CD4-positive, alpha-beta T cell (primary cell): ENCODE results near the gene ARL5C. TPM values are rescaled to one million over a fixed set of nuclear protein-coding genes. Genes with fewer than 3 reads are reported as not detected.
"Not testable (repeated sequence)": the region's sequence is repeated elsewhere in the genome, so short reads cannot be mapped to it uniquely, and the experiment has no call there.

ENCODE experiments used
- ATAC-seq: fragments of 200-7000 bp; cut with Tn5 transposase; one replicate; pipeline ENCODE4 v1.10.0; 2022; ENCODE audit warnings: mild to moderate bottlenecking; ENCODE audit not compliant: poor library complexity
- CTCF ChIA-PET: fragments of 350-600 bp; sonication (Branson Sonifier 250); formaldehyde crosslinking; loops from one replicate; lab custom pipeline; 2021; ENCODE audit warnings: antibody characterized with exemption, inconsistent platforms; lab: Charles Lee
- POLR2A ChIA-PET: fragments of 350-600 bp; sonication (Branson Sonifier 250); formaldehyde crosslinking; loops from one replicate; lab custom pipeline; 2021; ENCODE audit warnings: antibody characterized with exemption, inconsistent platforms; lab: Charles Lee
- DNase-seq, 14 experiments: peaks; one replicate each; pipeline ENCODE4 v3.0.0-alpha.2; 2013 to 2020; ENCODE audit warnings: mixed read lengths in 2 of 14
- H3K27ac ChIP-seq, 2 donors: one replicate each; pipeline versions ENCODE4 v1.5.1 to v1.7.0; 2013; ENCODE audit warnings: low read length in 2 of 2, low read depth in 1 of 2, mild to moderate bottlenecking in 1 of 2
- H3K27me3 ChIP-seq, 2 experiments: 1 replicate in 1 of 2; 2 replicates in 1 of 2; pipeline versions ENCODE4 v1.6.1 to v1.7.0; 2013; ENCODE audit warnings: low read length in 2 of 2, control low read depth in 1 of 2, mild to moderate bottlenecking in 1 of 2, moderate library complexity in 1 of 2; ENCODE audit not compliant: insufficient read depth in 2 of 2, control insufficient read depth in 1 of 2
- H3K36me3 ChIP-seq: one replicate; pipeline ENCODE4 v1.6.1; 2013; ENCODE audit warnings: low read length, control low read depth; ENCODE audit not compliant: insufficient read depth
- H3K4me1 ChIP-seq: one replicate; pipeline ENCODE4 v1.6.1; 2013; ENCODE audit warnings: low read length, control low read depth; ENCODE audit not compliant: insufficient read depth
- H3K4me3 ChIP-seq: one replicate; pipeline ENCODE4 v1.5.1; 2013; ENCODE audit warnings: mild to moderate bottlenecking, low read length, moderate library complexity
- H3K9me3 ChIP-seq, 2 experiments: 1 replicate in 1 of 2; 2 replicates in 1 of 2; pipeline versions ENCODE4 v1.6.1 to v1.7.0; 2013; ENCODE audit warnings: low read length in 2 of 2, mild to moderate bottlenecking in 2 of 2, control low read depth in 1 of 2, moderate library complexity in 1 of 2; ENCODE audit not compliant: control insufficient read depth in 1 of 2, insufficient read depth in 1 of 2
- H3K27ac Mint-ChIP-seq: one replicate; pipeline ENCODE4 v1.8.0; 2020; ENCODE audit warnings: mixed read lengths
- H3K27me3 Mint-ChIP-seq: one replicate; pipeline ENCODE4 v1.8.0; 2021; ENCODE audit warnings: mixed read lengths
- H3K36me3 Mint-ChIP-seq: one replicate; pipeline ENCODE4 v1.8.0; 2021; ENCODE audit warnings: low read depth, mixed read lengths
- H3K4me1 Mint-ChIP-seq: one replicate; pipeline ENCODE4 v1.8.0; 2021; ENCODE audit warnings: low read depth, mixed read lengths
- H3K4me3 Mint-ChIP-seq: one replicate; pipeline ENCODE4 v1.8.0; 2020; ENCODE audit warnings: mild to moderate bottlenecking, mixed read lengths
- H3K9me3 Mint-ChIP-seq: one replicate; pipeline ENCODE4 v1.8.0; 2020; ENCODE audit warnings: mixed read lengths
- intact Hi-C, 2 experiments: fragments of 100-400 bp; cut with DNase I in 1 of 2; cut with micrococcal nuclease in 1 of 2; formaldehyde crosslinking; loops; one replicate each; pipeline versions ENCODE4 v1.15.1 to v1.9.0; 2023 to 2025; cut with DNase I, micrococcal nuclease
- total RNA-seq, 174 experiments: library from RNA in 2 of 174; stranded (reverse) in 2 of 174; gene quantifications; one replicate each; pipeline ENCODE4 v1.2.3 and lab custom pipeline; 2021 to 2026
- TF ChIP-seq, protein P1 (sequence below): fragments of 200-600 bp; IDR thresholded peaks from one replicate; pipeline ENCODE4 v1.8.0; 2022; ENCODE audit warnings: antibody characterized with exemption, mild to moderate bottlenecking

ARL5C gene
- total RNA-seq, 2 experiments from 2014 or later = not detected

GRCh38 chr17:39125143-39125875 lies 40.7 kb downstream of the ARL5C start:
- no peaks in the 10 kb centered on the region for H3K9me3 ChIP-seq
- no peaks in the 10 kb centered on the region for H3K9me3 Mint-ChIP-seq
- peaks cover 9% of the 10 kb centered on the region for H3K36me3 Mint-ChIP-seq
- no peak overlapping the region for H3K4me3 ChIP-seq
- H3K36me3 ChIP-seq = no peaks in the 10 kb centered on the region
- intact Hi-C loops = loop anchor here in 1 of 2 experiments (5.0 kb wide), 1 partner anchor 33 kb away; no protein-coding TSS in a partner anchor
- POLR2A ChIA-PET = interaction anchor here (0.7 kb wide), 1 partner anchor 32 kb away, joined by 4 read pairs; no protein-coding TSS in a partner anchor
- CTCF ChIA-PET = no interaction called here
- no peaks in the 10 kb centered on the region for H3K4me1 ChIP-seq
- no peak overlapping the region for H3K27ac Mint-ChIP-seq
- TF ChIP-seq, protein P1, sequence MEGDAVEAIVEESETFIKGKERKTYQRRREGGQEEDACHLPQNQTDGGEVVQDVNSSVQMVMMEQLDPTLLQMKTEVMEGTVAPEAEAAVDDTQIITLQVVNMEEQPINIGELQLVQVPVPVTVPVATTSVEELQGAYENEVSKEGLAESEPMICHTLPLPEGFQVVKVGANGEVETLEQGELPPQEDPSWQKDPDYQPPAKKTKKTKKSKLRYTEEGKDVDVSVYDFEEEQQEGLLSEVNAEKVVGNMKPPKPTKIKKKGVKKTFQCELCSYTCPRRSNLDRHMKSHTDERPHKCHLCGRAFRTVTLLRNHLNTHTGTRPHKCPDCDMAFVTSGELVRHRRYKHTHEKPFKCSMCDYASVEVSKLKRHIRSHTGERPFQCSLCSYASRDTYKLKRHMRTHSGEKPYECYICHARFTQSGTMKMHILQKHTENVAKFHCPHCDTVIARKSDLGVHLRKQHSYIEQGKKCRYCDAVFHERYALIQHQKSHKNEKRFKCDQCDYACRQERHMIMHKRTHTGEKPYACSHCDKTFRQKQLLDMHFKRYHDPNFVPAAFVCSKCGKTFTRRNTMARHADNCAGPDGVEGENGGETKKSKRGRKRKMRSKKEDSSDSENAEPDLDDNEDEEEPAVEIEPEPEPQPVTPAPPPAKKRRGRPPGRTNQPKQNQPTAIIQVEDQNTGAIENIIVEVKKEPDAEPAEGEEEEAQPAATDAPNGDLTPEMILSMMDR = no peak
- H3K27ac ChIP-seq = no peak overlapping the region
- H3K4me3 Mint-ChIP-seq = no peak overlapping the region
- DNase-seq (no peak), ATAC-seq (no peak)
- no peaks in the 10 kb centered on the region for H3K27me3 Mint-ChIP-seq
- no peaks in the 10 kb centered on the region for H3K27me3 ChIP-seq
- H3K4me1 Mint-ChIP-seq = peaks cover 7% of the 10 kb centered on the region

GRCh38 chr17:39123627-39124026 lies 42.3 kb downstream of the ARL5C start:
- Mint-ChIP-seq H3K36me3 (peaks cover 4% of the 10 kb centered on the region), H3K4me3 (no peak overlapping the region), H3K9me3 (no peaks in the 10 kb centered on the region), H3K27ac (no peak overlapping the region), H3K27me3 (no peaks in the 10 kb centered on the region), H3K4me1 (peaks cover 9% of the 10 kb centered on the region)
- ChIA-PET POLR2A (no interaction called here), CTCF (no interaction called here)
- Histone ChIP-seq H3K4me1 (no peaks in the 10 kb centered on the region), H3K27ac (no peak overlapping the region), H3K9me3 (no peaks in the 10 kb centered on the region), H3K4me3 (no peak overlapping the region), H3K36me3 (no peaks in the 10 kb centered on the region), H3K27me3 (no peaks in the 10 kb centered on the region)
- DNase-seq (no peak), ATAC-seq (no peak)
- intact Hi-C loops = no loop called here
- TF ChIP-seq, protein P1 = no peak

GRCh38 chr17:39122991-39123390 lies 43.0 kb downstream of the ARL5C start:
- TF ChIP-seq, protein P1 = no peak
- no peak overlapping the region for H3K27ac Mint-ChIP-seq
- H3K27me3 ChIP-seq = no peaks in the 10 kb centered on the region

GRCh38 chr17:39121919-39122318 lies 44.0 kb downstream of the ARL5C start:
- H3K4me3 ChIP-seq, H3K9me3 ChIP-seq, H3K27ac ChIP-seq, H3K36me3 Mint-ChIP-seq, H3K27me3 Mint-ChIP-seq, H3K36me3 ChIP-seq, ATAC-seq, H3K27ac Mint-ChIP-seq, POLR2A ChIA-PET, H3K4me1 ChIP-seq, H3K9me3 Mint-ChIP-seq, H3K4me3 Mint-ChIP-seq, DNase-seq, H3K27me3 ChIP-seq, intact Hi-C loops: not testable (repeated sequence)
- H3K4me1 Mint-ChIP-seq = peaks cover 15% of the 10 kb centered on the region
- CTCF ChIA-PET = interaction anchor here (0.9 to 1.3 kb wide), 3 partner anchors 13 to 43 kb away, joined by 3 to 4 read pairs (median 3); no protein-coding TSS in a partner anchor

More at GRCh38 chr17:39122991-39123390, 43.0 kb downstream of the ARL5C start:
- Mint-ChIP-seq H3K27me3 (no peaks in the 10 kb centered on the region), H3K4me1 (peaks cover 14% of the 10 kb centered on the region), H3K4me3 (no peak overlapping the region), H3K36me3 (peaks cover 4% of the 10 kb centered on the region), H3K9me3 (no peaks in the 10 kb centered on the region)
- ATAC-seq (no peak), DNase-seq (no peak)
- ChIA-PET POLR2A (no interaction called here), CTCF (no interaction called here)
- intact Hi-C loops = no loop called here
- H3K9me3 ChIP-seq = no peaks in the 10 kb centered on the region
- H3K36me3 ChIP-seq = no peaks in the 10 kb centered on the region
- H3K27ac ChIP-seq = no peak overlapping the region
- H3K4me1 ChIP-seq = no peaks in the 10 kb centered on the region
- no peak overlapping the region for H3K4me3 ChIP-seq
